HG03097 (cell line): ENCODE results near the gene MAN2C1.
"Not testable (repeated sequence)": the region's sequence is repeated elsewhere in the genome, so short reads cannot be mapped to it uniquely, and the experiment has no call there.

ENCODE experiments used
- ATAC-seq: cut with Tn5 transposase; IDR thresholded peaks from one replicate; pipeline ENCODE4 v1.9.1; 2021; ENCODE audit not compliant: unreplicated experiment, low FRiP score

MAN2C1 gene

GRCh38 chr15:75347222-75348033 lies 21.0 kb downstream of the MAN2C1 start:
- ATAC-seq, result no peak

GRCh38 chr15:75346796-75347221 lies 21.6 kb downstream of the MAN2C1 start, which contains the start of gene NEIL1:
Gene NEIL1, plus strand, starts transcription at chr15:75347039. Its CDS starts 1,867 bp downstream, at chr15:75348906.
- ATAC-seq, result no peak

DNA sequence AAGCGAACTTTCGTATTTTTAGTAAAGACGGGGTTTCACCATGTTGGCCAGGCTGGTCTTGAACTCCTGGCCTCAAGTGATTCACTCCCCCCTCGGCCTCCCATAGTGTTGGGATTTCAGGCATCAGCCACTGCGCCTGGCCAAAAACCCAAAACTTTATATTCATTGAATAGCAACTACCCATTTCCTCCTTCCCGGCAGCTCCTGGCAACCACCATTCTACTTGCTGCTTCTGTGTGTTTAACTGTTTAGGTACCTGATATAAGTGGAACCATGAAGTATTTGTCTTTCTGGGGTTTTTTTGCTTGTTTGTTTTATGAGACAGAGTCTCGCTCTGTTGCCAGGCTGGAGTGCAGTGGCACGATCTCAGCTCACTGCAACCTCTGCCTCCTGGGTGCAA lies 24.5 kb downstream of the MAN2C1 start:
- ATAC-seq, result not testable (repeated sequence)

DNA sequence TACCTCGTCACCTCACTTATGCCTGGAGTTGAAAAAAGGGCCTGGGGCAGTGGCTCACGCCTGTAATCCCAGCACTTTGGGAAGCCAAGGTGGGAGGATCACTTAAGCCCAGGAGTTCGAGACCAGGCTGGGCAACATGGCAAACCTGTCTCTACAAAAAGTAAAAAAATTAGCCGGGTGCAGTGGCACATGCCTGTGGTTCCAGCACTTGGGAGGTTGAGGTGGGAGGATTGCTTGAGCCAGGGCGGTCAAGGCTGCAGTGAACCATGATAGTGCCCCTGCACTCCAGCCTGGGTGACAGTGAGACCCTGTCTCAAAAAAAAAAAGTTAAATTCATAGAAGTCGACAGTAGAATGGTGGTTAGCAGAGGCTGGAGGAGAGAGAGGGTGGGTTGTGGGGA lies 26.2 kb downstream of the MAN2C1 start:
- no peak for ATAC-seq

DNA sequence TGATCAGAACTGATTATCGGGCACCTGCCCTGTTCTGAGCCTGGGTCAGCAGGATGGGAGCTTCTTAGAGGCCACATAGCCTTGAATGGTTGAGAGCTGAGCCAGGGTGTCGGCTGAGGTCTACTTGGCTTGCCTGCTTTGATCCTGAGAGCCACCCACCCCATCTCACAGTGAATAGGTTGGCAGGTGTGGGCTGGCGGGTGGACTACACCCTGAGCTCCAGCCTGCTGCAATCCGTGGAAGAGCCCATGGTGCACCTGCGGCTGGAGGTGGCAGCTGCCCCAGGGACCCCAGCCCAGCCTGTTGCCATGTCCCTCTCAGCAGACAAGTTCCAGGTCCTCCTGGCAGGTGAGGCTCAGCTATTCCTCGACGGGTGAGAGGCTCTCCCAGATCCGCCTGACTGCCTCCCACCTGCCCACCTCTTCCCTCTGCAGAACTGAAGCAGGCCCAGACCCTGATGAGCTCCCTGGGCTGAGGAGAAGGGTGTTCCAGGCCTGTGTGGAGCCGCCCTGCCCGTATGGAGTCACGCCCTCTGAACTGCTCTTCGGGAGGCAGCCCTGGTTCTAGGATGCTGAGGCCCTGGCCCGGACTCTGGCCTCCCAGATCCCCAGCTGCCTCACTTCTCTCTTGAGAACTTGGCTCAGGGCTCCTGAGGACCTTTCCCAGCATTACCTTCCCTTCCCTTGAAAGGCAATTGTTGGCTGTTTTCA lies 28.7 kb downstream of the MAN2C1 start:
- no peak for ATAC-seq

- ATAC-seq, result no peak
Observed at GRCh38 chr15:75338661-75339240, 29.7 kb downstream of the MAN2C1 start.

DNA sequence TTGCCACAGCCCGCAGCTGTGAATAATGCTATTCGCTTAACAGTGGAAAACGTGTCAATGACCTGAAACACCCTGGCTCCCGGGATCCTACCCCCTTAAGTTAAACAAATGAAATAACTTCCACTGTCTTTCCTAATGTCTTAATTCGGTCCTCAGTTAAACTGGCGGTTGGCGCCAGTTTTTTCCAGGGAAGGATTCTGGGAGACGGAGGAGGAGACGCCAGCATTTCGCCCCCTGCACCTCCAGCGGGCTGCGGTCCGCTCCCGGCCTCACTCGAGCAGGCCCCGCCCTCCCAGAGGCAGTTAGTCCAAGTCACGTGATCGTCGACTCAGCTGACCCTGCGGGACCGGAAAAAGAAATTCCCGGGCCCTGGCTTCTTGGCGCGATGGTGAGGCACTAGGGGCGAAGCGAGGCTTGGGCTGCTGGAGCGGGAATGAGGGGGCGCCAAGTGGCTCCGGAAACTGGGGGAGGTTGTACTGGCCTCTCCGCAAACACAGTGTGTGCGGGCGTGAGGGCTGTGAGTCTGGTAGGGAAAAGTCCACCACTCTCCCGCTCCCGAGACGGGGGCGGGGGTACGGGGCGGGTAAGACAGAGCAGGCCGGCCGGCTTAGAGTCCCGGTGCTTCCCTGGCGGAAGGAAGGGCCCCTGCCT lies 32.6 kb downstream of the MAN2C1 start, which contains the start of gene COMMD4:
Gene COMMD4 (plus strand): TSS at position 359 of the 651 bp plus-strand sequence. CDS start 27 bp downstream, at position 386.
- ATAC-seq, result peak; percentile 68

DNA sequence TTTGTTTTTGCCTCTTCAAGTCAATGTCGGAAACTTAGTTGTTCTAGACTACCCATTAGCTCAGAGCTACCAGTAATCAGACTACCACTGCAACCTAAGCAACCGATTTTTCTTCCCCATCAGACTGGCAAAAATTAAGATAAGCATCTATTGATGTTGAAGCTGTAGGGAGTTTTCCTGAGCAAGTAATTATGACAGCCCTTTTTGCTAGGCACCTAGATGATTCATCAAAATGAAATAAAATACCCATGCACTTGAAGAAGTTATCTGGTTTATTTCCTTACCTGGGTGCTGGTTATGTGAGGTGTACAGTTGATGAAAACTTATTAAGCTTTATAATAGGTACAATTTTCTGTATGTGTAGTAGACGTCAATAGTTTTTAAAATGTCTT lies 33.1 kb downstream of the MAN2C1 start:
- no peak for ATAC-seq

DNA sequence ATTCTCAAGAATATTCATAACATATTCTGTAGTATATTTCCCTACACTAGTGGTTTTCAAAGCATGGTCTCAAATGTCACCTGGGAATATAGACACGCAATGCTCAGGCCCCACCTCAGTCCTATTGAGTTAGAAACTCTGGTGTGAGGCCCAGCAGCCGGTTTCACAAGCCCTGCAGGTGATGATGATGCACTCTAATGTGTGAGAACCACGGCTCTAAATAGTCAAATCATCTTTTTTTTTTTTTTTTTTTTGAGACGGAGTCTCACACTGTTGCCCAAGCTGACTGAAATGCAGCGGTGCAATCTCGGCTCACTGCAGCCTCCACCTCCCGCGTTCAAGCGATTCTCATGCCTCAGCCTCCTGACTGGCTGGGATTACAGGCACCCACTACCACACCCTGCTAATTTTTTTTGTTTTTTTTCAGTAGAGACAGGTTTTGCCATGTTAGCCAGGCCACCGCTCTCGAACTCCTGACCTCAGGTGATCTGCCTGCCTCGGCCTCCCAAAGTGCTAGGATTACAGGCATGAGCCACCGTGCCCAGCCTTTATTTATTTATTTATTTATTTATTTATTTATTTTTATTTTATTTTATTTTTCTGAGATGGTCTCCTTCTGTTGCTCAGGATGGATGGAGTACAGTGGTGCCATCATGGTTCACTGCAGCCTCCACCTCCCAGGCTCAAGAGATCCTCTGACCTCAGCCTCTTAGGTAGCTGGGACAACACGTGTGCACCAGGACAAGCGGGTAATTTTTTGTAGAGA lies 34.6 kb downstream of the MAN2C1 start:
- ATAC-seq, result not testable (repeated sequence)

DNA sequence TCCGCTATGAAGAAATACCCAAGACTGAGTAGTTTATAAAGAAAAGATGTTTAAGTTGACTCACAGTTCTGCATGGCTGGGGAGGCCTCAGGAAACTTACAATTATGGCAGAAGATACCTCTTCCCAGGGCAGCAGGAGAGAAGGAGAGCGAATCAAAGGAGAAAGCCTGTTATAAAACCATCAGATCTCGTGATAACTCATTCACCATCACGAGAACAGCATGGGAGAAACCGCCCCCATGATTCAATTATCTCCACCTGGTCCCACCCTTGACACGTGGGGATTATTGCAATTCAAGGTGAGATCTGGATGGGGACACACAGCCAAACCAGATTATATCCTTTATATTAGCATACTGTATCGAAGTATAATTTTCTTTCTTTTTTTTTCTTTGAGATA lies 36.3 kb downstream of the MAN2C1 start:
- not testable (repeated sequence) for ATAC-seq

- no peak for ATAC-seq
Observed at GRCh38 chr15:75329571-75329970, 38.8 kb downstream of the MAN2C1 start.

- no peak for ATAC-seq
Observed at GRCh38 chr15:75328493-75329314, 39.7 kb downstream of the MAN2C1 start.

DNA sequence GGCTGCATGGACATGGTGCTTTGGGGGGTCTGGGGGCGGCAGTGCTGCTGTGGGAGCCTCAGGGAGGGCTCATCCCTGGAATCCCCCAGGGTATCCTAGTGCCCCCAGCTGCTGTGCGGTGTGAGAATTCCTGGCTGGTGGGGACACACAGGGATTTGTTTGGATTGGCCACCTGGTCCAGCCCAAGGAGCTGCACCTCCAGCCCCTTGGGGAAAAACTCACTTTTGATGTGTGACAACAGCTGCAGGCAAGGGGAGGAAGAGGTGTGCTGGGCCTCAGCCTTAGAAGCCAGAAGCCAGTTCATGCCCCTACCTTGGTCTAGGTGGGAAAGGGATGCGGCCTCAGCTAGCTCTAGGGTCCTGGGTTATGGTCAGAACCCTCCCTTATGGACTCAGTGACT lies 40.9 kb downstream of the MAN2C1 start:
- ATAC-seq, result no peak

- no peak for ATAC-seq
Observed at GRCh38 chr15:75327005-75327404, 41.4 kb downstream of the MAN2C1 start.

GRCh38 chr15:75325922-75326321 lies 42.5 kb downstream of the MAN2C1 start:
- no peak for ATAC-seq

- ATAC-seq, result no peak
Observed at GRCh38 chr15:75321711-75322110, 46.7 kb downstream of the MAN2C1 start.

- ATAC-seq, result not testable (repeated sequence)
Observed at GRCh38 chr15:75319231-75319897, 49.0 kb downstream of the MAN2C1 start.

DNA sequence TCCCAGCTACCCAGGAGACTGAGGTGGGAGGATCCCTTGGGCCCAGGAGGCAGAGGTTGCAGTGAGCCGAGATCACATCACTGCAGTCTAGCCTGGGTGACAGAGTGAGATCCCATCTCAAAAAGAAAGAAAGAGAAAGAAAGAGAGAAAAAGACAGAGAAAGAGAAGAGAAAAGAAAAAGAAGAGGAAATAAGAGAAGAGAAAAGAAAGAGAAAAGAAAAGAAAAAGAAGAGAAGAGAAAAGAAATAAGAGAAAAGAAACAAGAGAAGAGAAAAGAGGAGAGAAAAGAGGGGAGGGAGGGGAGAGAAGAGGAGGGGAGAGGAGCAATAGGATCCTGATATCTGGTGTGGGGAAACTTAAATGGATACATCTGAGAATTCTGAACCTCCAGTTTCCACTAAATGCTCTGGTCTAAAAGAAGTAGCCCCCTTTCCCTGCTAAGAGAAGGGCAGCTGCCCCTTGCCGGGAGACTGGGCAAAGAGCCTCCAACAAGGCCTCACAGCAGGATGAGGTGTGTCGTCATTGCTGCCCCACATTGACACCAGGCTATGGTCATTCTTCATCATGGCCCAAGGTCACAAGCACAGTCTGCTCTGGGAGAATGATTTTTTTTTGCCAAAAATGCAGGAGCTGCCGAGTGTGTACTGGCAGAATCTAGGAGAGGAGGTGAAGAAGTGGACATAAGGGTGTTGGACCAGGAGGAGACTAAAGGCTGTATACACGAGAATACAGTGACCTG lies 53.7 kb downstream of the MAN2C1 start:
- no peak for ATAC-seq
